SK-N-MC (cell line): Measurements from ENCODE around the gene ZNF296.

Source experiments
- EZH2 ChIP-seq: fragments of 200-600 bp; sonication (generic); IDR thresholded peaks from one replicate; pipeline ENCODE4 v1.6.1; 2017; ENCODE audit warnings: antibody characterized with exemption
- POLR2AphosphoS5 ChIP-seq: IDR thresholded peaks from 2 replicates; pipeline ENCODE4 v1.6.1; 2012; ENCODE audit warnings: mild to moderate bottlenecking, low read depth, low read length, borderline replicate concordance

DNA sequence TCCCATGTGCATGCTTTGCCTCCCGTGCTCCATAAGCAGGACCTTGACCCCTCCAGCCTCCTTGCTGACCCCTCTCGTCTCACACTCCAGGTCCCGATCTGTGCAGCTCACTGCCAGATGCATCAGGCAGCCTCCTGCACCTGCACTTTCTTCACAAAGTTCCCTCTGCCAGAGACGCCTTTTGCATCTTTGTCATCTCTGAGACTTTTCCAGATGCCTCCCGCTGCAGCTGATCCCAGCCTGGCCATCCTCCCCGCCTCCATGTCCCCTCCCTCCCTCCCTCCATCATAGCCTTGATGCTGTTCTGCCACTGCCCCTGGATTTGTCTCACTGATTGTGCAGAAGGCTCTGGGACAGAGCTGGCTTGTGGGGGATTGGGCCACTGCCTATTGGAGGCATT is 46.6 kb upstream of the ZNF296 start:
- TF ChIP-seq EZH2, result no peak
- no peak for TF ChIP-seq POLR2AphosphoS5
